ENCODE measurements around the gene KRTAP1-1.

- TF ChIP-seq, protein P1, sequence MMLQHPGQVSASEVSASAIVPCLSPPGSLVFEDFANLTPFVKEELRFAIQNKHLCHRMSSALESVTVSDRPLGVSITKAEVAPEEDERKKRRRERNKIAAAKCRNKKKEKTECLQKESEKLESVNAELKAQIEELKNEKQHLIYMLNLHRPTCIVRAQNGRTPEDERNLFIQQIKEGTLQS (IDR thresholded peaks at IDR 0.05): no peak
- TF ChIP-seq, protein P2, sequence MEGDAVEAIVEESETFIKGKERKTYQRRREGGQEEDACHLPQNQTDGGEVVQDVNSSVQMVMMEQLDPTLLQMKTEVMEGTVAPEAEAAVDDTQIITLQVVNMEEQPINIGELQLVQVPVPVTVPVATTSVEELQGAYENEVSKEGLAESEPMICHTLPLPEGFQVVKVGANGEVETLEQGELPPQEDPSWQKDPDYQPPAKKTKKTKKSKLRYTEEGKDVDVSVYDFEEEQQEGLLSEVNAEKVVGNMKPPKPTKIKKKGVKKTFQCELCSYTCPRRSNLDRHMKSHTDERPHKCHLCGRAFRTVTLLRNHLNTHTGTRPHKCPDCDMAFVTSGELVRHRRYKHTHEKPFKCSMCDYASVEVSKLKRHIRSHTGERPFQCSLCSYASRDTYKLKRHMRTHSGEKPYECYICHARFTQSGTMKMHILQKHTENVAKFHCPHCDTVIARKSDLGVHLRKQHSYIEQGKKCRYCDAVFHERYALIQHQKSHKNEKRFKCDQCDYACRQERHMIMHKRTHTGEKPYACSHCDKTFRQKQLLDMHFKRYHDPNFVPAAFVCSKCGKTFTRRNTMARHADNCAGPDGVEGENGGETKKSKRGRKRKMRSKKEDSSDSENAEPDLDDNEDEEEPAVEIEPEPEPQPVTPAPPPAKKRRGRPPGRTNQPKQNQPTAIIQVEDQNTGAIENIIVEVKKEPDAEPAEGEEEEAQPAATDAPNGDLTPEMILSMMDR (IDR thresholded peaks at IDR 0.05 in 2 of 3, conservative IDR thresholded peaks at IDR 0.05 in 1 of 3; ENCODE audit: borderline replicate concordance in 1 of 3, insufficient read depth in 1 of 3, low read depth in 2 of 3, low read length in 2 of 3): no peak
- TF ChIP-seq, protein P3, sequence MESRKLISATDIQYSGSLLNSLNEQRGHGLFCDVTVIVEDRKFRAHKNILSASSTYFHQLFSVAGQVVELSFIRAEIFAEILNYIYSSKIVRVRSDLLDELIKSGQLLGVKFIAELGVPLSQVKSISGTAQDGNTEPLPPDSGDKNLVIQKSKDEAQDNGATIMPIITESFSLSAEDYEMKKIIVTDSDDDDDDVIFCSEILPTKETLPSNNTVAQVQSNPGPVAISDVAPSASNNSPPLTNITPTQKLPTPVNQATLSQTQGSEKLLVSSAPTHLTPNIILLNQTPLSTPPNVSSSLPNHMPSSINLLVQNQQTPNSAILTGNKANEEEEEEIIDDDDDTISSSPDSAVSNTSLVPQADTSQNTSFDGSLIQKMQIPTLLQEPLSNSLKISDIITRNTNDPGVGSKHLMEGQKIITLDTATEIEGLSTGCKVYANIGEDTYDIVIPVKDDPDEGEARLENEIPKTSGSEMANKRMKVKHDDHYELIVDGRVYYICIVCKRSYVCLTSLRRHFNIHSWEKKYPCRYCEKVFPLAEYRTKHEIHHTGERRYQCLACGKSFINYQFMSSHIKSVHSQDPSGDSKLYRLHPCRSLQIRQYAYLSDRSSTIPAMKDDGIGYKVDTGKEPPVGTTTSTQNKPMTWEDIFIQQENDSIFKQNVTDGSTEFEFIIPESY (IDR thresholded peaks at IDR 0.05; ENCODE audit: extremely low read depth, insufficient replicate concordance, low read length): no peak
- TF ChIP-seq REST (IDR thresholded peaks at IDR 0.05; ENCODE audit: low read depth): no peak
- TF ChIP-seq EGR1 (IDR thresholded peaks at IDR 0.05; ENCODE audit: low read depth): no peak
- no peak for TF ChIP-seq POLR2A (IDR thresholded peaks at IDR 0.05; ENCODE audit: borderline replicate concordance, extremely low read depth, insufficient read depth, insufficient read length)
- no peak for TF ChIP-seq EZH2 (IDR thresholded peaks at IDR 0.05)
- TF ChIP-seq SIN3A (IDR thresholded peaks at IDR 0.05; ENCODE audit: low read depth): no peak
- TF ChIP-seq TCF7L2 (IDR thresholded peaks at IDR 0.05; ENCODE audit: borderline replicate concordance, extremely low read depth, insufficient read depth, insufficient read length): no peak
- no peak for TF ChIP-seq SRF (IDR thresholded peaks at IDR 0.05; ENCODE audit: low read depth)
- TF ChIP-seq POLR2AphosphoS5 (IDR thresholded peaks at IDR 0.05; ENCODE audit: low read depth, low read length): no peak; the same call in none of the 2 replicates
- TF ChIP-seq FOSL1 (IDR thresholded peaks at IDR 0.05; ENCODE audit: low read depth): no peak
These were observed 27.8 kb upstream of the KRTAP1-1 start for GRCh38 chr17:41069031-41069430.

Data from HCT116 (cell line).